Liver (tissue), 9 donors: Measurements from ENCODE around the gene ABCB6. TPM values are rescaled to one million over a fixed set of nuclear protein-coding genes. Genes with fewer than 3 reads are reported as not detected.

ENCODE experiments used
- DNase-seq: peaks from one replicate; pipeline ENCODE4 v3.0.0-alpha.2; 2017; ENCODE audit warnings: low spot score
- H3K27ac ChIP-seq, 2 donors: one replicate each; pipeline ENCODE4 v1.7.0; 2013; ENCODE audit warnings: inconsistent platforms in 2 of 2, low read length in 2 of 2, control low read depth in 1 of 2, low read depth in 1 of 2, mild to moderate bottlenecking in 1 of 2
- H3K27me3 ChIP-seq, 4 donors: one replicate each; pipeline versions ENCODE4 v1.6.1 to v1.7.0; 2013; ENCODE audit warnings: low read length in 3 of 4, inconsistent platforms in 1 of 4, mild to moderate bottlenecking in 1 of 4, moderate library complexity in 1 of 4; ENCODE audit not compliant: control insufficient read depth in 4 of 4, insufficient read depth in 4 of 4
- H3K36me3 ChIP-seq, 4 donors: one replicate each; pipeline versions ENCODE4 v1.6.1 to v1.7.0; 2013; ENCODE audit warnings: low read length in 3 of 4, mild to moderate bottlenecking in 3 of 4, low read depth in 1 of 4, moderate library complexity in 1 of 4; ENCODE audit not compliant: control insufficient read depth in 4 of 4, insufficient read depth in 3 of 4
- H3K4me1 ChIP-seq, 4 donors: one replicate each; pipeline versions ENCODE4 v1.6.1 to v1.7.0; 2013; ENCODE audit warnings: low read length in 3 of 4, mild to moderate bottlenecking in 3 of 4, moderate library complexity in 1 of 4; ENCODE audit not compliant: control insufficient read depth in 4 of 4, insufficient read depth in 4 of 4
- H3K4me3 ChIP-seq, 3 donors: one replicate each; pipeline versions ENCODE4 v1.6.1 to v1.7.0; 2013; ENCODE audit warnings: low read length in 3 of 3, control low read depth in 1 of 3, low read depth in 1 of 3, mild to moderate bottlenecking in 1 of 3
- H3K9ac ChIP-seq, 2 donors: one replicate each; pipeline ENCODE4 v1.7.0; 2013; ENCODE audit warnings: low read length in 2 of 2, mild to moderate bottlenecking in 2 of 2, moderate library complexity in 2 of 2, control low read depth in 1 of 2, low read depth in 1 of 2
- H3K9me3 ChIP-seq, 4 donors: one replicate each; pipeline versions ENCODE4 v1.6.1 to v1.7.0; 2013; ENCODE audit warnings: low read length in 3 of 4; ENCODE audit not compliant: control insufficient read depth in 4 of 4
- FOXA1 ChIP-seq: IDR thresholded peaks from 2 replicates; pipeline ENCODE4 v1.6.1; 2016; ENCODE audit warnings: antibody characterized with exemption
- HNF4A ChIP-seq, 2 donors: conservative IDR thresholded peaks; 2 replicates each; pipeline ENCODE4 v1.6.1; 2016; ENCODE audit warnings: antibody characterized with exemption in 2 of 2, mild to moderate bottlenecking in 2 of 2
- NR2F2 ChIP-seq: IDR thresholded peaks from 2 replicates; pipeline ENCODE4 v1.6.1; 2016; ENCODE audit warnings: antibody characterized with exemption
- RAD21 ChIP-seq, 2 donors: IDR thresholded peaks; 2 replicates each; pipeline ENCODE4 v1.6.1; 2016; ENCODE audit warnings: antibody characterized with exemption in 2 of 2, mild to moderate bottlenecking in 2 of 2
- REST ChIP-seq: IDR thresholded peaks from 2 replicates; pipeline ENCODE4 v1.6.1; 2016; ENCODE audit warnings: antibody characterized with exemption, mild to moderate bottlenecking
- RXRA ChIP-seq, 2 donors: IDR thresholded peaks; 2 replicates each; pipeline ENCODE4 v1.6.1; 2017 to 2018; ENCODE audit warnings: antibody characterized with exemption in 2 of 2, mild to moderate bottlenecking in 1 of 2
- TAF1 ChIP-seq: conservative IDR thresholded peaks from 2 replicates; pipeline ENCODE4 v1.6.1; 2016; ENCODE audit warnings: antibody characterized with exemption, mild to moderate bottlenecking
- YY1 ChIP-seq: IDR thresholded peaks from 2 replicates; pipeline ENCODE4 v1.6.1; 2016; ENCODE audit warnings: antibody characterized with exemption, mild to moderate bottlenecking
- WGBS: extraction: QIAGEN DNeasy Blood & Tissue Kit; methylation state at CpG from one replicate; pipeline ENCODE4 v1.1.7; 2013; 5-methylcytosine and 5-hydroxymethylcytosine counted together
- polyA plus RNA-seq, 2 donors: library from polyadenylated mRNA; stranded (reverse) in 1 of 2; unstranded in 1 of 2; fragments of 200-250 nt in 1 of 2; fragments of >200 nt in 1 of 2; fragmentation: Nextera tagmentation in 1 of 2; extraction: Ambion mirVana in 1 of 2; gene quantifications; one replicate each; pipeline versions ENCODE4 v1.2.1 to v1.2.3, GENCODE V29; 2013 to 2015
- total RNA-seq, 2 donors: library from RNA; depleted of rRNA; stranded (reverse); fragments of >200 nt; gene quantifications; one replicate each; pipeline ENCODE4 v1.2.3, GENCODE V29; 2014
- TF ChIP-seq, protein P1 (sequence below): IDR thresholded peaks from 2 replicates; pipeline ENCODE4 v1.6.1; 2016; ENCODE audit warnings: antibody characterized with exemption
- TF ChIP-seq, protein P2 (sequence below): fragments of 150-350 bp; IDR thresholded peaks from 2 replicates; pipeline ENCODE4 v1.5.1; 2017; ENCODE audit warnings: improper control_type of control experiment, low read depth, low read length; ENCODE audit not compliant: missing input control
- donor health status: healthy.
- donor health status: healthy.
- donor health status: healthy.
- donor health status: healthy.
- donor health status: healthy.

The ABCB6 gene
- total and polyA plus RNA-seq, 4 donors: 19.0 to 96.1 (median 47.8) TPM

DNA sequence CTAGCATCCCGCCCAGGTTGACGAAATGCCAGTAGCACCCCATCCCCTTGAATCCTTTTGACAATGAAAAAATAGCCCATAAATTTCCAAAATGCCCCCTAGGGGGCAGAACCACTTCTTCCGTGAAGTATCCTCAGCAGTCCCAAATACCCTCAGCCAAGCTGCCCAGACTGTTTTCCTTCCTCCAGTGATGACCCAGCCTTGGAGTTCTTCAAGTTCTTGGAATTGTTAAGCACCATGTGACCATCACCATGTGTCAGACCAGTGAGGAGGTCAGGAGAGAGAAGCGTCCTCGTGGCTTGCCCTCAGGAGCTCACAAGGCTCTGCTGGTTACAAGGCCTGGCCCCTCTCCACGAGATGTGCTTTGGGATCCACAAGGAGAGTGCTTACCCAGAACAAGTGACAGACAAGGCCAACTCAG is 47.5 kb downstream of the ABCB6 start:
- Histone ChIP-seq H3K9ac (no peak overlapping the region), H3K4me3 (no peak overlapping the region), H3K27ac (peak overlapping the region in 1 of 2 donors; percentile 2), H3K27me3 (no peaks in the 10 kb centered on the region), H3K9me3 (no peaks in the 10 kb centered on the region), H3K36me3 (peaks cover 0 to 30% (median 24%) of the 10 kb centered on the region in 4 donors), H3K4me1 (peaks cover 4 to 30% (median 21%) of the 10 kb centered on the region in 4 donors)
- TF ChIP-seq, protein P1, sequence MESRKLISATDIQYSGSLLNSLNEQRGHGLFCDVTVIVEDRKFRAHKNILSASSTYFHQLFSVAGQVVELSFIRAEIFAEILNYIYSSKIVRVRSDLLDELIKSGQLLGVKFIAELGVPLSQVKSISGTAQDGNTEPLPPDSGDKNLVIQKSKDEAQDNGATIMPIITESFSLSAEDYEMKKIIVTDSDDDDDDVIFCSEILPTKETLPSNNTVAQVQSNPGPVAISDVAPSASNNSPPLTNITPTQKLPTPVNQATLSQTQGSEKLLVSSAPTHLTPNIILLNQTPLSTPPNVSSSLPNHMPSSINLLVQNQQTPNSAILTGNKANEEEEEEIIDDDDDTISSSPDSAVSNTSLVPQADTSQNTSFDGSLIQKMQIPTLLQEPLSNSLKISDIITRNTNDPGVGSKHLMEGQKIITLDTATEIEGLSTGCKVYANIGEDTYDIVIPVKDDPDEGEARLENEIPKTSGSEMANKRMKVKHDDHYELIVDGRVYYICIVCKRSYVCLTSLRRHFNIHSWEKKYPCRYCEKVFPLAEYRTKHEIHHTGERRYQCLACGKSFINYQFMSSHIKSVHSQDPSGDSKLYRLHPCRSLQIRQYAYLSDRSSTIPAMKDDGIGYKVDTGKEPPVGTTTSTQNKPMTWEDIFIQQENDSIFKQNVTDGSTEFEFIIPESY: no peak
- TF ChIP-seq RAD21 (IDR thresholded peaks at IDR 0.05) (peak; percentile 69 to 76), FOXA1 (peak; percentile 9)
- TF ChIP-seq, protein P2, sequence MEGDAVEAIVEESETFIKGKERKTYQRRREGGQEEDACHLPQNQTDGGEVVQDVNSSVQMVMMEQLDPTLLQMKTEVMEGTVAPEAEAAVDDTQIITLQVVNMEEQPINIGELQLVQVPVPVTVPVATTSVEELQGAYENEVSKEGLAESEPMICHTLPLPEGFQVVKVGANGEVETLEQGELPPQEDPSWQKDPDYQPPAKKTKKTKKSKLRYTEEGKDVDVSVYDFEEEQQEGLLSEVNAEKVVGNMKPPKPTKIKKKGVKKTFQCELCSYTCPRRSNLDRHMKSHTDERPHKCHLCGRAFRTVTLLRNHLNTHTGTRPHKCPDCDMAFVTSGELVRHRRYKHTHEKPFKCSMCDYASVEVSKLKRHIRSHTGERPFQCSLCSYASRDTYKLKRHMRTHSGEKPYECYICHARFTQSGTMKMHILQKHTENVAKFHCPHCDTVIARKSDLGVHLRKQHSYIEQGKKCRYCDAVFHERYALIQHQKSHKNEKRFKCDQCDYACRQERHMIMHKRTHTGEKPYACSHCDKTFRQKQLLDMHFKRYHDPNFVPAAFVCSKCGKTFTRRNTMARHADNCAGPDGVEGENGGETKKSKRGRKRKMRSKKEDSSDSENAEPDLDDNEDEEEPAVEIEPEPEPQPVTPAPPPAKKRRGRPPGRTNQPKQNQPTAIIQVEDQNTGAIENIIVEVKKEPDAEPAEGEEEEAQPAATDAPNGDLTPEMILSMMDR: peak; percentile 63
- 54% methylated on average over 6 of the region's 6 CpGs for WGBS
- no peak for DNase-seq

DNA sequence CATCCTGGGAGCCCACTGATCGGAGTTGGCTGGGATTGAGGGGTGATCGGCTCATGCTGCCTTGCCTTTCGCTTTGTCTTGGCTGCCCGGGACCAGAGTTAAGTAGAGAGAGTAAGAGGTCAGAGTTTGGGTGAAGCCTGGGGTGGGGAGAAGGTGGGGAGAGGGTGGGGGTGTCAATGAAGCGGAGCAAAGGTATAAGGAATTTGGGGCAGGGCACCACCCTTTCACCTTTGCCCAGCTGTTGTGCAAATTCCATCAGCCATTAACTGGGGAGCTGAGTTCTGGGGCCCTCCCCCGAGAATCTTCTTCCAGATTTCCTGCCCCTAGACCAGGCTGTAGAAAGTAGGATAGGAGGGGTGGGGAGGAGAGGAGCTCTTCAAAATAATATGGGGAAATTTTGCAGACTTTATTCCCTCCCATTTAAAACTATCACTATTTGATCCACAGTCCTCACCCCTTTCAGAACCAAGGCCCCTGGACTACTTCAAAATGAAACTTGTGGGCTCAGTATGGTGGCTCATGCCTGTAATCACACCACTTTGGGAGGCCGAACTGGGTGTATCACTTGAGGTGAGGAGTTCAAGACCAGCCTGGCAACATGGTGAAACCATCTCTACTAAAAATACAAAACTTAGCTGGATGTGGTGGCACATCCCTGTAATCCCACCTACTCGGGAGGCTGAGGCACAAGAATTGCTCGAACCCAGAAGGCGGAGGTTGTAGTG is 48.7 kb downstream of the ABCB6 start, which contains the start of gene SLC23A3:
TSS of gene SLC23A3 (minus strand) at position 100 of the 725 bp plus-strand sequence. CDS start at position 55, 45 bp downstream.
- H3K9me3 ChIP-seq: no peaks in the 10 kb centered on the region
- H3K27me3 ChIP-seq: no peaks in the 10 kb centered on the region
- WGBS: 67% methylated on average over 10 of the region's 10 CpGs
- H3K27ac ChIP-seq: no peak within 1 kb of the TSS
- no peak within 1 kb of the TSS for H3K4me3 ChIP-seq
- TF ChIP-seq RXRA (IDR thresholded peaks at IDR 0.05) (peak; percentile 10 to 17), NR2F2 (no peak), HNF4A (conservative IDR thresholded peaks at IDR 0.05) (peak; percentile 33 to 48)
- TF ChIP-seq, protein P2: no peak
- no peak for DNase-seq
- peaks cover 4 to 21% (median 13%) of the 10 kb centered on the region in 4 donors for H3K4me1 ChIP-seq
- no peak within 1 kb of the TSS for H3K9ac ChIP-seq
- peaks cover 0 to 30% (median 24%) of the 10 kb centered on the region in 4 donors for H3K36me3 ChIP-seq

GRCh38 chr2:219168932-219169331 is 49.8 kb downstream of the ABCB6 start:
- Histone ChIP-seq H3K9ac (no peak overlapping the region), H3K4me1 (peaks cover 4 to 21% (median 13%) of the 10 kb centered on the region in 4 donors), H3K27ac (no peak overlapping the region), H3K4me3 (no peak overlapping the region), H3K36me3 (peaks cover 0 to 19% (median 16%) of the 10 kb centered on the region in 4 donors), H3K27me3 (no peaks in the 10 kb centered on the region), H3K9me3 (no peaks in the 10 kb centered on the region)
- no peak for DNase-seq
- no peak for TF ChIP-seq RXRA (IDR thresholded peaks at IDR 0.05)
- TF ChIP-seq REST: no peak
- no peak for TF ChIP-seq YY1
- no peak for TF ChIP-seq RAD21 (IDR thresholded peaks at IDR 0.05)
- TF ChIP-seq TAF1: no peak
